Pancreas (tissue), 10 donors: ENCODE data around the gene ZBTB18. TPM values are rescaled to one million over a fixed set of nuclear protein-coding genes. Genes with fewer than 3 reads are reported as not detected.
"Not testable (repeated sequence)": the region's sequence is repeated elsewhere in the genome, so short reads cannot be mapped to it uniquely, and the experiment has no call there.

Experiments
- ATAC-seq, 4 donors: fragments of 200-7000 bp; cut with Tn5 transposase; one replicate each; pipeline versions ENCODE4 v1.8.0 to v1.9.1; 2020; ENCODE audit warnings: mild to moderate bottlenecking in 4 of 4, moderate library complexity in 4 of 4
- DNase-seq, 6 donors: peaks; one replicate each; pipeline ENCODE4 v3.0.0-alpha.2; 2020
- FAIRE-seq: peaks from 2 replicates; lab custom pipeline; 2012; peaks lifted over from hg19 to GRCh38; lab: Jason Lieb, UNC
- H3K27ac ChIP-seq, 4 donors: fragments of 200-600 bp; sonication (generic); 1 replicate in 3 of 4; 2 replicates in 1 of 4; pipeline versions ENCODE4 v1.5.0 to v1.8.0; 2020
- H3K27me3 ChIP-seq, 4 donors: fragments of 200-600 bp; one replicate each; pipeline ENCODE4 v1.8.0; 2021
- H3K36me3 ChIP-seq, 3 donors: fragments of 200-600 bp; sonication (generic) in 1 of 3; one replicate each; pipeline versions ENCODE4 v1.5.0 to v1.8.0; 2020 to 2021
- H3K4me1 ChIP-seq, 3 donors: fragments of 200-600 bp; one replicate each; pipeline ENCODE4 v1.8.0; 2021
- H3K4me3 ChIP-seq, 4 donors: fragments of 200-600 bp; sonication (generic) in 2 of 4; one replicate each; pipeline versions ENCODE4 v1.5.0 to v1.8.0; 2020 to 2021
- H3K9me3 ChIP-seq, 4 donors: fragments of 200-600 bp; one replicate each; pipeline ENCODE4 v1.8.0; 2021
- CTCF ChIP-seq, 4 donors: fragments of 200-600 bp; sonication (generic) in 3 of 4; IDR thresholded peaks; one replicate each; pipeline versions ENCODE4 v1.5.0 to v1.8.0; 2021; ENCODE audit warnings: antibody characterized with exemption in 4 of 4
- WGBS, 2 donors: extraction: QIAGEN DNeasy Blood & Tissue Kit; methylation state at CpG; one replicate each; pipeline ENCODE4 v1.1.7; 2013; 5-methylcytosine and 5-hydroxymethylcytosine counted together
- intact Hi-C, 3 donors: fragments of 100-400 bp; cut with DNase I; formaldehyde crosslinking; loops; one replicate each; pipeline versions ENCODE4 v1.11.1 to v1.14.2; 2022
- polyA plus RNA-seq, 2 donors: library from polyadenylated mRNA; stranded (reverse); fragments of 200-250 nt; gene quantifications; one replicate each; pipeline ENCODE4 v1.2.3, GENCODE V29; 2013
- total RNA-seq, 6 donors: library from RNA; stranded (reverse); fragmentation: NEBNext Ultra II Directional in 4 of 6; extraction: Animal tissue kit (Norgen Biotek cat#: 25700) in 4 of 6; gene quantifications; one replicate each; pipeline versions ENCODE4 v1.2.1 to v1.2.4, GENCODE V29; 2021 to 2023
- donor health status: healthy with polysubstance abuse.
- donor health status: DM: no; HTN: no; CAD: no; lungs with moderate emphysema.
- donor health status: DM: no; HTN: no; CAD: no.
- donor health status: control.
- donor health status: control.
- donor health status: Bipolar disorder and iron deficiency.
- donor health status: DM: yes; HTN: yes; CAD: no.
- donor health status: DM: no; HTN: no; CAD: no.
- donor health status: DM: no; HTN: no; CAD: no.
- donor health status: DM: yes; HTN: yes; CAD: no.

ZBTB18 gene
- total and polyA plus RNA-seq, 8 donors: 12.8 to 18.5 (median 14.5) TPM

- intact Hi-C loops: no loop called here
- no peak overlapping the region for H3K4me3 ChIP-seq
- H3K27me3 ChIP-seq: no peaks in the 10 kb centered on the region
- FAIRE-seq (no peak), ATAC-seq (no peak), DNase-seq (no peak)
- no peak overlapping the region for H3K27ac ChIP-seq
- no peaks in the 10 kb centered on the region for H3K4me1 ChIP-seq
- no peak for TF ChIP-seq CTCF (IDR thresholded peaks at IDR 0.05)
- no peaks in the 10 kb centered on the region for H3K9me3 ChIP-seq
- no peaks in the 10 kb centered on the region for H3K36me3 ChIP-seq
- 94 to 98% methylated on average over 2 of the region's 2 CpGs for WGBS, 2 donors
These were observed 38.0 kb upstream of the ZBTB18 start for GRCh38 chr1:244013100-244013499.

- H3K27ac ChIP-seq, H3K9me3 ChIP-seq, H3K27me3 ChIP-seq, intact Hi-C loops, H3K36me3 ChIP-seq, FAIRE-seq, H3K4me1 ChIP-seq, H3K4me3 ChIP-seq: not testable (repeated sequence)
- ATAC-seq: peak in 3 of 4 donors; percentile 44 to 77 (median 74)
- WGBS, 2 donors: 46 to 65% methylated on average over 3 of the region's 3 CpGs
- peak in 1 of 6 donors; percentile 30 for DNase-seq
These were observed 36.2 kb upstream of the ZBTB18 start for GRCh38 chr1:244014862-244015261.

GRCh38 chr1:244019982-244020485 lies 31.0 kb upstream of the ZBTB18 start:
- no peaks in the 10 kb centered on the region for H3K9me3 ChIP-seq
- H3K27me3 ChIP-seq: no peaks in the 10 kb centered on the region
- FAIRE-seq (no peak), ATAC-seq (no peak), DNase-seq (no peak)
- TF ChIP-seq CTCF (IDR thresholded peaks at IDR 0.05): no peak
- no peak overlapping the region for H3K27ac ChIP-seq
- 63 to 72% methylated on average over 4 of the region's 4 CpGs for WGBS, 2 donors
- no peaks in the 10 kb centered on the region for H3K36me3 ChIP-seq
- intact Hi-C loops: no loop called here
- no peak overlapping the region for H3K4me3 ChIP-seq
- no peaks in the 10 kb centered on the region for H3K4me1 ChIP-seq

- H3K27ac ChIP-seq: no peak overlapping the region
- no peak for TF ChIP-seq CTCF (IDR thresholded peaks at IDR 0.05)
- DNase-seq (no peak), ATAC-seq (no peak), FAIRE-seq (no peak)
- intact Hi-C loops: no loop called here
- no peaks in the 10 kb centered on the region for H3K9me3 ChIP-seq
- H3K4me3 ChIP-seq: no peak overlapping the region
- WGBS, 2 donors: 95 to 100% methylated on average over 1 of the region's 1 CpG
- H3K27me3 ChIP-seq: no peaks in the 10 kb centered on the region
- H3K36me3 ChIP-seq: no peaks in the 10 kb centered on the region
- H3K4me1 ChIP-seq: no peaks in the 10 kb centered on the region
These were observed 29.7 kb upstream of the ZBTB18 start for GRCh38 chr1:244021427-244021826.

GRCh38 chr1:244022311-244022710 lies 28.8 kb upstream of the ZBTB18 start:
- WGBS, 2 donors: 94 to 98% methylated on average over 2 of the region's 2 CpGs
- Histone ChIP-seq H3K4me3 (no peak overlapping the region), H3K36me3 (no peaks in the 10 kb centered on the region), H3K27me3 (no peaks in the 10 kb centered on the region), H3K27ac (no peak overlapping the region), H3K4me1 (no peaks in the 10 kb centered on the region), H3K9me3 (no peaks in the 10 kb centered on the region)
- FAIRE-seq (no peak), DNase-seq (no peak), ATAC-seq (no peak)
- intact Hi-C loops: no loop called here
- TF ChIP-seq CTCF (IDR thresholded peaks at IDR 0.05): no peak
